SW 1271 (cell line): ENCODE data around the gene RUVBL1.

Source experiments
- DNase-seq, 2 experiments: peaks; one replicate each; lab custom pipeline; 2025; lab: John Stamatoyannopoulos, UW

The RUVBL1 gene

GRCh38 chr3:128067489-128067888 lies 56.1 kb downstream of the RUVBL1 start:
- DNase-seq: no peak

DNA sequence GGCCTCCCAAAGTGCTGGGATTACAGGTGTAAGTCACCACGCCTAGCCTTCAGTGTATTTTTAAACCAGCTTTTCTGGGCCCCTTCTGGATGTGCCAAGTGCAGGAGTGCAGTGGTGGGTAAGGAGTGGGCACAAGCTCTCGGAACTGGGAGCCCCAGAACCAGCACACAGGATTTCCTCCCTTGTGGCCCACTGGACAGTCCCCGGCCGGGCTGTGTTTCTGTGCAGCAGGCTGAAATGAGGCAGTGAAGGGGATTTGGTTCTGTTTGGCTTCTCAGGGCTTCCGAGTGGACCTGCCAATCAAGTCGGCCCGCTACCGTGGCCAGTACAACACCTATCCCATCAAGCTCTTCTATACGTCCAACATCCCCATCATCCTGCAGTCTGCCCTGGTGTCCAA lies 56.9 kb downstream of the RUVBL1 start:
- DNase-seq: no peak

- no peak for DNase-seq
Measured at GRCh38 chr3:128066114-128066513, 57.5 kb downstream of the RUVBL1 start.

GRCh38 chr3:128064962-128065361 lies 58.6 kb downstream of the RUVBL1 start:
- no peak for DNase-seq

GRCh38 chr3:128063865-128064264 lies 59.7 kb downstream of the RUVBL1 start:
- no peak for DNase-seq

DNA sequence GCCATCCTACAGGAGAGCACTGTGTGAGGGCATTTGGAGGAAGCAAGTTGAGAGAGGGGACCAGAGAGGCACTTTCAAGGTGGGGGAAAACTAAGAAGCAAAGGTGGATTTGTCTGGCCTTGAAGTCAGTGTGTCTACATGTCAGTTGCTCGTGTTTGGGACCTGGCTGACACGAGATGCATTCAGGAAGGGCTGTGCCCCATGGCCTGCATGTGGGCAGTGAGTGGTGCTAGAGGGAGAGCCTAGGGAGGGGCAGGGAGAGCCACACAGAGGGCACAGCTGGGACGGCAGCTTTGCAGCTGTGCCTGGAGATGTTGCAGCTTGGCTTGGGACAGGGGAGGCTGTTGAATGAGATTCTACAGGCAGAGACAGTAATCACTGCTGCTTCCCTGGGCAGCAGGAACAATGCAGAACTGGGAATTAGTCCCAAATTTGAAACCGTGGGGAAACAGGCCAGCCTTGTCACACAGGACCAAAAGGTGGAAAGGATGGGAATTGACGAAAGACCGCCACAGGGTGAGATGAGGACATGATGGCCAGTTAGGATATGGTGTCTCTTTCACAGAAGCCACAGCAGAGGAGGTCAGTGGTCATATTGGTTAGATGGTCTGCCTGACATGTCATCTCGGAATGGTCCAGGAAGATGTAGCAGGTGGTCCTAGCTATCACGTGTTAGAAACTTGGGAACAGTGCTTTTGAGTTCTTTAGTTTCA lies 61.4 kb downstream of the RUVBL1 start:
- no peak for DNase-seq

GRCh38 chr3:128060473-128061381 lies 62.9 kb downstream of the RUVBL1 start:
- DNase-seq: peak in 1 of 2 experiments; percentile 28

DNA sequence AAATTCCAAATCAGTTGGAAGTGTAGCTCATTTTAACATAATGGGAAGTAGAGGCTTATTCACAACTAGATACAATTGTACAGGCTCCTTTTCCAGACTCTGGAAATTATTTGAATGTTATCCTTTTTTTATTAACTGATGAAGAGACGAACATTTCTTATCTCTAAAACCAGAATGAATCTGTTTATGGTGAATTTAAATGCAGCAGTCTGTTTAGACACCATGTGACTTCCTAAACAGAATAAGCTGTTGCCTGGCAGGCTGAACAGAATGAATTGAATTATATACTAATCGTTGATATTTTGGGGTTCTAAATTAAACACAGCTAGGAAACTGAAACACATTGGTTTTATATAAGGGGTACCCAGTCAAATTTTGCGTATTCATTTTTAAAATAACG lies 67.4 kb downstream of the RUVBL1 start:
- DNase-seq: no peak

DNA sequence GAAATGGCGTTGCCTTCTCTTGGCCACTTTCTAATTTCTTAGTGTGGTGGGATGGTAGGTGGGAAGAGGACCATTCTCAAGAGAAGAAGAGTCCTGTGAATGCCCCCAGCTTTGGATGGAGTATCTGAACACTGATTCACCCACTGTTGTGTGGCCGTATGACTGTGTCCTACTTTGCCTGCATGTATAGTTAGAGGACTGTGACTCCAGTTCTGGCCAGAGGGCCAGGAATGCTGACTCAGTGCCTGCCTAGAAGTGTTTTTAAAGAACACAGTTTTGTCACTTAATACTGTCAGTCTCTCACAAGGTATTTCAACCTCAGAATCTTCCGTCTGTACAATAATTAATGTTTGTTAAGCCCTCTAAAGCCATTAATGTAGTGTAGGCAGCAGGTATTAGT lies 69.2 kb downstream of the RUVBL1 start:
- DNase-seq: peak in 1 of 2 experiments; percentile 13

DNA sequence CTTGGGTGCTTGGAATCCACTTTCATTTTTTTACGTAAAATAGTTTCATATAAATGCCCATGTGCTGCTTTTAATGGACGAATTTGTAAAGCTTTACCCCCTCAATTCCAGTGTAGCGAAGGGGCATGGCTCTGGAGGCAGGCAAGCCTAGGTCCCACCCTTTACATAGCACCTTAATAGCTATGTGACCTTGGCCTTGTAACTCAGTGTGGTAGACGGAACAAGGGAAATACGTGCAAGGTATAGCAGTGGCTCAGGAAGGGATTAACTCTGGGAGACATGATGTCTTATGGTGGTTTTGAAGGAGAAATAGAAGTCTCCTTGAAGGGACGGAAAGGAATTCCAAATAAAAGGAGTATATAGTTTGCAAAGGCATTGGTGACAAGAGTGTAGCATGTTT lies 70.0 kb downstream of the RUVBL1 start:
- DNase-seq: no peak

DNA sequence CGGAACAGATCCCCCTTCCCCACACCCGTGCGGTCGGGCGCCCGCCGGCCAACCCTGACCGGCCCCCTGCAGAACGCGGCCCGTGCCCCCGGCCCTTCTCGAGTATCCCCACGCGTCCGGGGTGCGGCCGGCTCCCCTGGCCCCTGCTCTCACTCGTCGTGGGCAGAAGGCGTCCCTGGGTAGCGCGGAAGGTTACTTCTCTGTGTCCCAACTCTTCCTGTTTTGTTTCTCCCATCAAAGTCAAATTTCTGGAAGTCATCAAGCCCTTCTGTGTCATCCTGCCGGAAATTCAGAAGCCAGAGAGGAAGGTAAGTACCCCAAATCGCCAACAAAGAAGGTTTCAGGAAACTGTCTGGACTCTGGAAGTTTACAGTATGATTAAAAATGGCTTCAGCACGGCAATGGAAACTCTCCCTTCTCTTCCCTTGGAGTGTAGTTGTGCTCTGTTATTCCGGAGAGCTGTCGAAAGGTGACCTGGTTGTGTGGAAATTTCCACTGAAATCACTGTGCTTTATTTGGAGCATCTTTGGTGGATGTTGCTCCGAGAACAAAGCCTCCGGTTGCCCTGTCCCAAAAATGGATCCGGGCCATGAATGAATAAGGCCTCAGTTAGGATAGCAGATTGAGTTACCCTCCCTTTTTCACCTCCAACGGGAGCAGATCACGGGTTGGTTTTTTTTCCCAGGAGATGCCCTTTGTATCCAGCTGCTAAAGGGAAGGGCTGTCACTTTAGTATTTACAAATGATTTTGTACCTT lies 70.8 kb downstream of the RUVBL1 start:
- DNase-seq: no peak

- peak; percentile 50 to 84 for DNase-seq
Measured at GRCh38 chr3:128051837-128052594, 71.6 kb downstream of the RUVBL1 start, which contains the start of gene SEC61A1. Gene SEC61A1 (plus strand): TSS chr3:128052437. CDS start chr3:128052553, 116 bp downstream.

GRCh38 chr3:128051459-128051836 lies 72.2 kb downstream of the RUVBL1 start:
- DNase-seq: no peak

DNA sequence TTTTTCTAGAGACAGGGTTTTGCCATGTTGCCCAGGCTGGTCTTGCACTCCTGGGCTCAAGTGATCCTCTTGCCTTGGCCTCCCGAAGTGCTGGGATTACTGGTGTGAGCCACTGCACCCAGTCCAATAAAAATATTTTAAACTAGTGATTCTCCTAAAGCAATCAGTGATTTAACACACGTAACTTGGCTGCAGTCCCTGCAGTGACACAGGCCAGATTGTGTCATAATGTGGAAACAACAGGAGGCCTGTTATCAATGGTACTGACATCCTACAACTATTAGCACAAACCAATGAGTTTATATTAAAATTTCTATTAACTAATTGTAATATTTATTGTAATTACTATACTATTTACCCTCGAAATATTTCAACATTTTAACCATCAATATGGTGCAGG lies 73.0 kb downstream of the RUVBL1 start:
- no peak for DNase-seq

DNA sequence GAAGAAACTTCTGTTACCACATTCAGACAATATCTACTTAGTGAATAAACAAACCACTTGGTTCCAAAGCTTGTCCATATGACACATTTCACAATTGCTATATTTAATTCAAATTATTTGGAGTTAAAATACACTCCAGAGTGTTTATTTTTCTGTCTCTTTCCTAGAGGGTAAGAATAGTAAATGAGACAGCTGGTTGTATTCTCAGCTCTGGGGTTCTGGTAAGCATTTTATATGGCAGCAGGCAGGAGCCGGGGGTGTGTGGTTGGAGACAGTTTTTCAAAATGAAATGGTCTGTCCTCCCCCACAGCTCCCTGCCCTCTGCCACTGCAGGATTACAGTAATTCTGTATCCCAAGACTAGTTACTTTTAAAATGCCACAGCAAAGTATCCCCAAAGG lies 82.3 kb downstream of the RUVBL1 start:
- DNase-seq: no peak

GRCh38 chr3:128040660-128041059 lies 83.0 kb downstream of the RUVBL1 start:
- no peak for DNase-seq

DNA sequence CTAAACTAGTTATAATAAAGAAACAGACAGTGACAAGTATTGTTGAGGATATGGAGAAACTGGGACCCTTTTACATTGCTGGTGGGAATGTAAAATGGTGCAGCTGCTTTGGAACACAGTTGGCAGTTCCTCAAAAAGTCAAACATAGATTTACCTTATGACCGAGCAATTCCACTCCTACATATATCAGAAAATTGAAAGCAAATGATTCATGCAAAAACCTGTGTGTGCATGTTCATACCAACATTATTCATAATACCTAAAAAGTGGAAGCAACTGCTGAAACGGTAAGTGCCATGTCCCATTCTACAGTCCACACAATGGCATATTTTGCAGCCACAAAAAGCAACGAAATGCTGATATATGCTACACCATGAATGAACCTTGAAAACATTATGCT lies 83.6 kb downstream of the RUVBL1 start:
- DNase-seq: no peak

DNA sequence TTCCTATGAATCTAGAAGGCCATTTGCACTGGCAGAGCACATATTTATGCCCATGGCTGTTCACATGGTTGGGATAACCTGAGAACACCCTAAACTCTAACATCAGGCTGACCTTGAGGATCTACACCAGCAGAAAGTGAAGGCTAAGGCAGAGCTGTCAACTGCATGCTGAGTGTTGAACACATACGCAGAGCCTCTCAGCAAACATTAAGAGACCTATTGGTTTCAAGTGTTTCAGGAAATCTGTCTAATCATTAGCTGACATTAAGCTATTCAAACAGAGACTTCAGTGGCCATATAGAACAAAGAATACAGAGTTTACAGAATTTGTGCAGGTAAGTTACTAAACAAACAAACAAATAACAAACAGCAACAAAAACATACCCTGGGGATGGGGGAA lies 87.5 kb downstream of the RUVBL1 start:
- no peak for DNase-seq

DNA sequence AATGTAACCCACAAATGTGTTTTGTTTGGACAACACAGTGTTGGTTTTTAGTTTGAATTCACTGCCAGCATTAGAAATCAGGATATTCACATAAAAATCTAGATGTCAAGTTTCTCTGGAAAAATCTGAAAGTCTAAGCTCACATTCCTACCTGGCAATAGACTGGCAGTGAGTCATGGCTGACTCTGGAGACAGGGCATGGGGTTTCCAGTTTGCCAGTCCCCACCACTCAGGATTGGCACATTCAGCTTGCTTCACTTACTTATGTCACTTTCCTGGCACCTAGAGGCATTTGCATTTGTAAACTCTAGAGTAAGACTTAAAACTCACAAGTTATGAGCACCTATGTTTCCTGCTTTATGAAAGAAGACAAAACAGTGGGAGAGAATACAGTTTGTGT lies 90.5 kb downstream of the RUVBL1 start:
- DNase-seq: no peak
